Measurements from ENCODE around the gene INSIG2. TPM values are rescaled to one million over a fixed set of nuclear protein-coding genes. Genes with fewer than 3 reads are reported as not detected.

The INSIG2 gene
- polyA plus RNA-seq, 1 of the 3 experiments (the other 2 are of a cell fraction): 8.7 TPM

- H3K4me1 ChIP-seq (ENCODE audit: control insufficient read depth in 1 of 2, insufficient read depth in 2 of 2, low read depth in 1 of 2, low read length in 1 of 2): no peaks in the 10 kb centered on the region
- H2AFZ ChIP-seq (ENCODE audit: low read depth): no peak overlapping the region
- H4K20me1 ChIP-seq (ENCODE audit: insufficient read depth): no peaks in the 10 kb centered on the region
- H3K79me2 ChIP-seq (ENCODE audit: insufficient read depth): no peaks in the 10 kb centered on the region
- H3K9ac ChIP-seq: no peak overlapping the region
- TF ChIP-seq RAD21 (IDR thresholded peaks at IDR 0.05; ENCODE audit: low read length) (no peak), NFIC (IDR thresholded peaks at IDR 0.05; ENCODE audit: borderline replicate concordance) (no peak), ZBTB33 (IDR thresholded peaks at IDR 0.05; ENCODE audit: borderline replicate concordance, low read depth) (no peak), RFX5 (IDR thresholded peaks at IDR 0.05; ENCODE audit: low read length) (no peak), FOXM1 (IDR thresholded peaks at IDR 0.05; ENCODE audit: low read depth) (no peak), FOXJ3 (CRISPR knock-in tag; IDR thresholded peaks at IDR 0.05) (no peak), SIN3A (IDR thresholded peaks at IDR 0.05; ENCODE audit: borderline replicate concordance, low read depth, low read length) (no peak), GABPA (IDR thresholded peaks at IDR 0.05; ENCODE audit: low read depth) (no peak), TCF12 (IDR thresholded peaks at IDR 0.05) (no peak), JUND (IDR thresholded peaks at IDR 0.05) (no peak), EP300 (IDR thresholded peaks at IDR 0.05; ENCODE audit: borderline replicate concordance in 1 of 2, low read depth in 1 of 2, low read length in 1 of 2) (no peak), IRF3 (IDR thresholded peaks at IDR 0.05; ENCODE audit: low read depth, low read length) (no peak), MEF2A (IDR thresholded peaks at IDR 0.05; ENCODE audit: borderline replicate concordance, low read depth) (no peak), TAF1 (IDR thresholded peaks at IDR 0.05; ENCODE audit: borderline replicate concordance, low read depth, low read length) (no peak)
- TF ChIP-seq, protein P1, sequence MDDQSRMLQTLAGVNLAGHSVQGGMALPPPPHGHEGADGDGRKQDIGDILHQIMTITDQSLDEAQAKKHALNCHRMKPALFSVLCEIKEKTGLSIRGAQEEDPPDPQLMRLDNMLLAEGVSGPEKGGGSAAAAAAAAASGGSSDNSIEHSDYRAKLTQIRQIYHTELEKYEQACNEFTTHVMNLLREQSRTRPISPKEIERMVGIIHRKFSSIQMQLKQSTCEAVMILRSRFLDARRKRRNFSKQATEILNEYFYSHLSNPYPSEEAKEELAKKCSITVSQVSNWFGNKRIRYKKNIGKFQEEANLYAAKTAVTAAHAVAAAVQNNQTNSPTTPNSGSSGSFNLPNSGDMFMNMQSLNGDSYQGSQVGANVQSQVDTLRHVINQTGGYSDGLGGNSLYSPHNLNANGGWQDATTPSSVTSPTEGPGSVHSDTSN (IDR thresholded peaks at IDR 0.05): no peak
- TF ChIP-seq, protein P2, sequence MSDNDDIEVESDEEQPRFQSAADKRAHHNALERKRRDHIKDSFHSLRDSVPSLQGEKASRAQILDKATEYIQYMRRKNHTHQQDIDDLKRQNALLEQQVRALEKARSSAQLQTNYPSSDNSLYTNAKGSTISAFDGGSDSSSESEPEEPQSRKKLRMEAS (IDR thresholded peaks at IDR 0.05; ENCODE audit: low read depth): no peak
- TF ChIP-seq, protein P3, sequence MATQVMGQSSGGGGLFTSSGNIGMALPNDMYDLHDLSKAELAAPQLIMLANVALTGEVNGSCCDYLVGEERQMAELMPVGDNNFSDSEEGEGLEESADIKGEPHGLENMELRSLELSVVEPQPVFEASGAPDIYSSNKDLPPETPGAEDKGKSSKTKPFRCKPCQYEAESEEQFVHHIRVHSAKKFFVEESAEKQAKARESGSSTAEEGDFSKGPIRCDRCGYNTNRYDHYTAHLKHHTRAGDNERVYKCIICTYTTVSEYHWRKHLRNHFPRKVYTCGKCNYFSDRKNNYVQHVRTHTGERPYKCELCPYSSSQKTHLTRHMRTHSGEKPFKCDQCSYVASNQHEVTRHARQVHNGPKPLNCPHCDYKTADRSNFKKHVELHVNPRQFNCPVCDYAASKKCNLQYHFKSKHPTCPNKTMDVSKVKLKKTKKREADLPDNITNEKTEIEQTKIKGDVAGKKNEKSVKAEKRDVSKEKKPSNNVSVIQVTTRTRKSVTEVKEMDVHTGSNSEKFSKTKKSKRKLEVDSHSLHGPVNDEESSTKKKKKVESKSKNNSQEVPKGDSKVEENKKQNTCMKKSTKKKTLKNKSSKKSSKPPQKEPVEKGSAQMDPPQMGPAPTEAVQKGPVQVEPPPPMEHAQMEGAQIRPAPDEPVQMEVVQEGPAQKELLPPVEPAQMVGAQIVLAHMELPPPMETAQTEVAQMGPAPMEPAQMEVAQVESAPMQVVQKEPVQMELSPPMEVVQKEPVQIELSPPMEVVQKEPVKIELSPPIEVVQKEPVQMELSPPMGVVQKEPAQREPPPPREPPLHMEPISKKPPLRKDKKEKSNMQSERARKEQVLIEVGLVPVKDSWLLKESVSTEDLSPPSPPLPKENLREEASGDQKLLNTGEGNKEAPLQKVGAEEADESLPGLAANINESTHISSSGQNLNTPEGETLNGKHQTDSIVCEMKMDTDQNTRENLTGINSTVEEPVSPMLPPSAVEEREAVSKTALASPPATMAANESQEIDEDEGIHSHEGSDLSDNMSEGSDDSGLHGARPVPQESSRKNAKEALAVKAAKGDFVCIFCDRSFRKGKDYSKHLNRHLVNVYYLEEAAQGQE (IDR thresholded peaks at IDR 0.05; ENCODE audit: low read depth, low read length): no peak
- H3K27ac ChIP-seq (ENCODE audit: low read depth in 2 of 2, low read length in 1 of 2): no peak overlapping the region
- 78% methylated on average over 3 of the region's 3 CpGs for WGBS (ENCODE audit: low lambda C conversion rate)
- no peaks in the 10 kb centered on the region for H3K9me2 ChIP-seq
- no peaks in the 10 kb centered on the region for H3F3A ChIP-seq (replicated peaks; ENCODE audit: insufficient read depth)
- ChIA-PET POLR2A (no interaction called here), CTCF (interaction anchor here (1.2 kb wide), 1 partner anchor 47 kb away, joined by 3 read pairs; no protein-coding TSS in a partner anchor)
- H3K4me2 ChIP-seq: no peak overlapping the region
- H3K9me3 ChIP-seq: no peaks in the 10 kb centered on the region
- H3K36me3 ChIP-seq (replicated peaks in 1 of 2; ENCODE audit: control insufficient read depth in 1 of 2, insufficient read depth in 2 of 2, low read length in 1 of 2): peaks cover 35 to 73% of the 10 kb centered on the region in 2 experiments
- DNase-seq: no peak
- H3K4me3 ChIP-seq (ENCODE audit: low read depth in 2 of 2, low read length in 1 of 2): no peak overlapping the region
- no peaks in the 10 kb centered on the region for H3K27me3 ChIP-seq (ENCODE audit: insufficient read depth)
Observed at GRCh38 chr2:118106926-118107325, 18.7 kb downstream of the INSIG2 start.
